AG04449 (cell line): ENCODE results near the gene PIEZO2.

Experiments used
- CTCF ChIA-PET: fragments of 350-600 bp; formaldehyde crosslinking; extraction: SDS; loops from one replicate; lab custom pipeline; 2021; ENCODE audit warnings: antibody characterized with exemption; lab: Yijun Ruan, JAX
- POLR2A ChIA-PET: fragments of 400-600, 350-600 bp; formaldehyde crosslinking; extraction: SDS; loops from one replicate; lab custom pipeline; 2020; ENCODE audit warnings: antibody characterized with exemption, inconsistent platforms; lab: Yijun Ruan, JAX
- DNase-seq: peaks from one replicate; pipeline ENCODE4 v3.0.0-alpha.2; 2010; ENCODE audit warnings: low read depth, low spot score
- H3K4me3 ChIP-seq: 2 replicates; pipeline ENCODE4 v1.5.1; 2011; ENCODE audit warnings: low read depth, mild to moderate bottlenecking, control low read depth, low read length
- CTCF ChIP-seq: IDR thresholded peaks from one replicate; pipeline ENCODE4 v1.5.1; 2011; ENCODE audit warnings: mild to moderate bottlenecking, moderate library complexity, low read length, control low read depth, inconsistent platforms; ENCODE audit not compliant: insufficient read depth; ENCODE audit errors: missing control alignments

PIEZO2 gene

GRCh38 chr18:10755855-10756254 is 393.5 kb downstream of the PIEZO2 start:
- ChIA-PET CTCF (no interaction called here), POLR2A (no interaction called here)
- no peak for DNase-seq
- no peak for TF ChIP-seq CTCF
- H3K4me3 ChIP-seq: no peak overlapping the region

DNA sequence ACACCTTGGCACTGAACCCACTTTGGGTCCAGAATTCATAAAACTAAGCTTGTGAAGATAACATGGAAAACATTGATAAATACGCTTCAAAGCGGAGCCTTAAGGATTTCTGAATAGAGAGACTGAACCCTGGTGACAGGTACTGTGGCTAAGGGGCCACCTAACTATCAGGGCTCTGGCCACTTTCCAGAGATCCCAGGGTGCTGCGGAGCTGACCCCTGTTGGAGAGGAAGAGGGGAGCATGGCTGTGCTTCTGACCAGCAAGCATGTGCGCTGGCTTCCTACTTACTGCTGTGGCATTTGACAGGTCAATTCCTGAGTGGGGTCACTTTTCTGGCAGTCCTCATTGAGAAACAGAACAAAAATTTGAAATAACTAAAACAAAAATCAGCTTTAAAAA is 395.2 kb downstream of the PIEZO2 start:
- TF ChIP-seq CTCF: no peak
- no peak overlapping the region for H3K4me3 ChIP-seq
- POLR2A ChIA-PET: no interaction called here
- CTCF ChIA-PET: no interaction called here
- no peak for DNase-seq

DNA sequence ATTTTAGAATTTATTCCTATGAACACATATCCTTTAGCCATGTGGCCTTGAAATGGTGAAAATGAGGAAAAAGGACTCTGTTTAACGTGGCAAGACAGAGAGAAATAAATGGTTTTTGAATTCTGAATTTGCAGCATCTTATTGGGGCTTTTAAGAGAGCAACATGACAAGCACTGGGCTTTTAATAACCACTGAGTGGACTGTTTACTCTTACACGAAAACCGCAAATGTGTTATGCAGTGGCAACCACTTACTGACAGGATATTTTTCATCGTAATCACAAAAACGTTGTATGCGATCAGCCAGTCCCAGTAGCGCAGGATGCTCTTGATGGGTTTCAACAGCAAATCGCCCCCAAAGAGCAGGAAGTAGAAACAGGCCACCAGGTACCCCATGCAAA is 397.0 kb downstream of the PIEZO2 start:
- ChIA-PET POLR2A (no interaction called here), CTCF (no interaction called here)
- DNase-seq: no peak
- no peak for TF ChIP-seq CTCF
- H3K4me3 ChIP-seq: no peak overlapping the region

DNA sequence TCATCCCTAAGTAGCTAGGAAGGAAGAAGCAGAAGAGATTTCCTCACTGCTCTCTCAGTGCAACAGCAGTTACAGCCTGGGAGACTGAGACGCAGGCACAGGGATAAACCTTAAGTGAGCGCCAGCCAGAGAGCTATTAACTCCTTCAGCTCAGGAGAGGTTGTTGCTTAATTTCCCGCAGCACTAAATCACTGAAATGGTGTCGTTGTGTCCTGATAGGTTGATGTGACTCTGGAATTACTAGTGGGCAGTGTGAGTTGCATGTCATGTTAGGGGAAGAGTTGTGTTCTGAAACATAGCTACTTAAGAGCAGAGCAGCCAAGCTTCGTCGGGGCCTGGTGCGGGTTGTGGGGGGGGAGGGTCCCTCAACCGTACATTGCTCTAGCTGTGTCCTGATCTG is 397.7 kb downstream of the PIEZO2 start:
- H3K4me3 ChIP-seq: no peak overlapping the region
- no peak for DNase-seq
- ChIA-PET POLR2A (no interaction called here), CTCF (no interaction called here)
- TF ChIP-seq CTCF: no peak

GRCh38 chr18:10750191-10751035 is 399.0 kb downstream of the PIEZO2 start:
- CTCF ChIA-PET: no interaction called here
- no peak overlapping the region for H3K4me3 ChIP-seq
- no peak for DNase-seq
- no peak for TF ChIP-seq CTCF
- POLR2A ChIA-PET: no interaction called here

GRCh38 chr18:10748641-10749040 is 400.7 kb downstream of the PIEZO2 start:
- TF ChIP-seq CTCF: no peak
- no peak for DNase-seq
- ChIA-PET CTCF (no interaction called here), POLR2A (no interaction called here)
- no peak overlapping the region for H3K4me3 ChIP-seq
